ENCODE results near the gene MT1G.

GRCh38 chr16:56695246-56695645 lies 27.4 kb upstream of the MT1G start:
- no peak for TF ChIP-seq POLR2AphosphoS5 (IDR thresholded peaks at IDR 0.05; ENCODE audit: low read depth, low read length)
- no peak for TF ChIP-seq CTCF (IDR thresholded peaks at IDR 0.05)
- TF ChIP-seq YY1 (IDR thresholded peaks at IDR 0.05; ENCODE audit: low read depth), result no peak
- TF ChIP-seq REST (IDR thresholded peaks at IDR 0.05; ENCODE audit: low read depth, low read length), result no peak
- no peak for TF ChIP-seq EP300 (IDR thresholded peaks at IDR 0.05; ENCODE audit: borderline replicate concordance in 1 of 2, low read depth in 1 of 2, low read length in 1 of 2)
- no peak for TF ChIP-seq NRF1 (IDR thresholded peaks at IDR 0.05; ENCODE audit: low read depth, low read length)
- no peak for TF ChIP-seq RAD21 (IDR thresholded peaks at IDR 0.05; ENCODE audit: low read length)
- no peak for TF ChIP-seq NFIC (IDR thresholded peaks at IDR 0.05; ENCODE audit: borderline replicate concordance)
- no peak for TF ChIP-seq JUND (IDR thresholded peaks at IDR 0.05)
- no peak for TF ChIP-seq ELF1 (IDR thresholded peaks at IDR 0.05)
- TF ChIP-seq GABPA (IDR thresholded peaks at IDR 0.05; ENCODE audit: low read depth), result no peak
- TF ChIP-seq MXI1 (IDR thresholded peaks at IDR 0.05; ENCODE audit: low read depth, low read length), result no peak
- no peak for TF ChIP-seq FOXJ3 (CRISPR knock-in tag; IDR thresholded peaks at IDR 0.05)

Measured in SK-N-SH (cell line).